ENCODE data around the gene ASPSCR1.

- TF ChIP-seq POLR2A (IDR thresholded peaks at IDR 0.05; ENCODE audit: low read length) = no peak
- TF ChIP-seq GATA1 (IDR thresholded peaks at IDR 0.05; ENCODE audit: low read depth, low read length) = no peak
Observed at GRCh38 chr17:81998691-81999438, 21.4 kb downstream of the ASPSCR1 start.

Data from erythroblast (primary cell).